OCI-LY7 (cell line): Measurements from ENCODE around the gene LIMK1. TPM values are rescaled to one million over a fixed set of nuclear protein-coding genes. Genes with fewer than 3 reads are reported as not detected.
A peak's percentile ranks its signal among the peaks of the same experiment; 100 is the strongest.

Experiments
- BruUV-seq: library from RNA; stranded (reverse); fragments of 400-500 nt; replicated peaks from 2 replicates; lab custom pipeline; 2021; lab: Mats Ljungman, UMichigan
- CTCF ChIA-PET: fragments of 300-600 bp; sonication (Branson Sonifier 250); formaldehyde crosslinking; loops from one replicate; lab custom pipeline; 2022; ENCODE audit warnings: antibody characterized with exemption; ENCODE audit not compliant: unreplicated experiment; lab: Charles Lee
- POLR2A ChIA-PET: fragments of 300-600 bp; sonication (Branson Sonifier 250); formaldehyde crosslinking; loops from one replicate; lab custom pipeline; 2022; ENCODE audit warnings: antibody characterized with exemption; lab: Charles Lee
- DNase-seq: peaks from one replicate; pipeline ENCODE4 v3.0.0-alpha.2; 2015; ENCODE audit warnings: low spot score
- H2AFZ ChIP-seq: fragments of 200-600 bp; sonication (generic), shearing (Covaris generic); 2 replicates; pipeline ENCODE4 v1.6.1; 2014; ENCODE audit warnings: mild to moderate bottlenecking, antibody characterized with exemption, low read length, moderate library complexity
- H3K27ac ChIP-seq: fragments of 200-600 bp; sonication (generic); 2 replicates; pipeline ENCODE4 v1.5.1; 2014; ENCODE audit warnings: mixed run types, low read depth, mild to moderate bottlenecking, moderate library complexity, low read length, inconsistent platforms; ENCODE audit not compliant: poor library complexity, severe bottlenecking
- H3K36me3 ChIP-seq: fragments of 200-600 bp; sonication (generic); 2 replicates; pipeline ENCODE4 v1.6.1; 2014; ENCODE audit warnings: mild to moderate bottlenecking, antibody characterized with exemption, low read length, moderate library complexity, mixed read lengths; ENCODE audit not compliant: insufficient read depth
- H3K4me1 ChIP-seq: fragments of 200-600 bp; sonication (generic); 2 replicates; pipeline ENCODE4 v1.5.1; 2014; ENCODE audit warnings: mild to moderate bottlenecking, low read length; ENCODE audit not compliant: insufficient read depth, poor library complexity, severe bottlenecking
- H3K4me2 ChIP-seq: fragments of 200-600 bp; sonication (generic); 2 replicates; pipeline ENCODE4 v1.6.1; 2014; ENCODE audit warnings: mild to moderate bottlenecking, low read length
- H3K4me3 ChIP-seq: fragments of 200-600 bp; sonication (generic); 2 replicates; pipeline ENCODE4 v1.5.1; 2014; ENCODE audit warnings: mild to moderate bottlenecking, low read depth, low read length; ENCODE audit not compliant: poor library complexity, severe bottlenecking
- H3K79me2 ChIP-seq: fragments of 200-600 bp; sonication (generic); 2 replicates; pipeline ENCODE4 v1.6.1; 2016; ENCODE audit warnings: low read depth, mild to moderate bottlenecking, low read length, moderate library complexity, mixed read lengths; ENCODE audit not compliant: insufficient read depth
- H3K9me2 ChIP-seq: fragments of 200-600 bp; sonication (generic); 2 replicates; pipeline ENCODE4 v1.6.1; 2016; ENCODE audit warnings: mild to moderate bottlenecking, low read length, mixed read lengths; ENCODE audit not compliant: insufficient read depth
- H3K9me3 ChIP-seq: fragments of 200-600 bp; sonication (generic); 2 replicates; pipeline ENCODE4 v1.6.1; 2014; ENCODE audit warnings: mild to moderate bottlenecking, mixed run types, low read length, mixed read lengths
- H4K20me1 ChIP-seq: fragments of 200-600 bp; sonication (generic); 2 replicates; pipeline ENCODE4 v1.6.1; 2014; ENCODE audit warnings: mild to moderate bottlenecking, antibody characterized with exemption, low read length, moderate library complexity, mixed read lengths; ENCODE audit not compliant: insufficient read depth
- CTCF ChIP-seq: fragments of 200-600 bp; sonication (generic); conservative IDR thresholded peaks from 2 replicates; pipeline ENCODE4 v1.5.1; 2014; ENCODE audit warnings: mild to moderate bottlenecking, antibody characterized with exemption, low read length, moderate library complexity, mixed read lengths
- EZH2phosphoT487 ChIP-seq: fragments of 200-600 bp; sonication (generic); IDR thresholded peaks from 2 replicates; pipeline ENCODE4 v1.6.1; 2018; ENCODE audit warnings: low read depth, borderline replicate concordance, mild to moderate bottlenecking, mixed run types, antibody characterized with exemption, low read length, moderate library complexity, mixed read lengths
- intact Hi-C: fragments of 100-400 bp; cut with micrococcal nuclease; formaldehyde crosslinking; loops from one replicate; pipeline ENCODE4 v1.10.0; 2022; ENCODE audit not compliant: unreplicated experiment
- total RNA-seq, 2 experiments: library from RNA; depleted of rRNA in 1 of 2; stranded (reverse); fragments of >200 nt in 1 of 2; shearing (Covaris generic) in 1 of 2; gene quantifications; 2 replicates each; pipeline ENCODE4 v1.2.3, GENCODE V29; 2014 to 2022

Gene LIMK1
- total RNA-seq, 2 experiments from 2014 or later: 31.7 to 67.3 TPM

GRCh38 chr7:74064696-74065095 lies 18.9 kb upstream of the LIMK1 start:
- Histone ChIP-seq H3K4me1 (peaks cover 17% of the 10 kb centered on the region), H3K9me3 (no peaks in the 10 kb centered on the region), H2AFZ (no peak overlapping the region), H4K20me1 (no peaks in the 10 kb centered on the region), H3K4me3 (no peak overlapping the region), H3K36me3 (no peaks in the 10 kb centered on the region), H3K27ac (no peak overlapping the region), H3K4me2 (no peak overlapping the region), H3K9me2 (no peaks in the 10 kb centered on the region), H3K79me2 (no peaks in the 10 kb centered on the region)
- BruUV-seq: no TSS peak
- intact Hi-C loops: no loop called here
- no peak for DNase-seq
- ChIA-PET CTCF (no interaction called here), POLR2A (interaction anchor here (0.7 to 1.2 kb wide), 3 partner anchors 18 to 118 kb away, joined by 3 to 4 read pairs (median 3); no protein-coding TSS in a partner anchor)
- TF ChIP-seq EZH2phosphoT487: no peak

- intact Hi-C loops: loop anchor here (1.0 kb wide), 2 partner anchors 117 to 335 kb away; no protein-coding TSS in a partner anchor
- Histone ChIP-seq H3K4me1 (peaks cover 17% of the 10 kb centered on the region), H2AFZ (no peak overlapping the region), H3K9me3 (no peaks in the 10 kb centered on the region), H3K9me2 (no peaks in the 10 kb centered on the region), H3K27ac (no peak overlapping the region), H4K20me1 (no peaks in the 10 kb centered on the region), H3K4me3 (no peak overlapping the region), H3K79me2 (no peaks in the 10 kb centered on the region), H3K4me2 (no peak overlapping the region), H3K36me3 (no peaks in the 10 kb centered on the region)
- BruUV-seq: no TSS peak
- no peak for DNase-seq
- ChIA-PET CTCF (interaction anchor here (2.0 kb wide), 1 partner anchor 117 kb away, joined by 10 read pairs; no protein-coding TSS in a partner anchor), POLR2A (no interaction called here)
- no peak for TF ChIP-seq CTCF
Measured at GRCh38 chr7:74066626-74067025, 17.0 kb upstream of the LIMK1 start.

GRCh38 chr7:74068378-74069085 lies 15.1 kb upstream of the LIMK1 start:
- Histone ChIP-seq H3K4me3 (no peak overlapping the region), H3K27ac (no peak overlapping the region), H3K4me2 (no peak overlapping the region; the same call in 1 of the 2 replicates), H3K9me3 (no peaks in the 10 kb centered on the region), H4K20me1 (no peaks in the 10 kb centered on the region), H3K36me3 (no peaks in the 10 kb centered on the region), H3K9me2 (no peaks in the 10 kb centered on the region), H3K79me2 (no peaks in the 10 kb centered on the region), H3K4me1 (peaks cover 12% of the 10 kb centered on the region), H2AFZ (peak overlapping the region; percentile 40; the same call in 1 of the 2 replicates)
- ChIA-PET POLR2A (interaction anchor here (0.6 to 1.8 kb wide), 4 partner anchors 15 to 137 kb away, joined by 3 to 11 read pairs (median 6); partner anchors contain the start of gene LIMK1), CTCF (interaction anchor here (0.6 to 2.0 kb wide), 4 partner anchors 24 to 132 kb away, joined by 3 to 10 read pairs (median 4); no protein-coding TSS in a partner anchor)
- BruUV-seq: no TSS peak
- intact Hi-C loops: loop anchor here (1.0 to 2.0 kb wide), 2 partner anchors 32 to 135 kb away; no protein-coding TSS in a partner anchor
- DNase-seq: no peak
- no peak for TF ChIP-seq EZH2phosphoT487
